IMR-90 (cell line): Measurements from ENCODE around the gene RNF17. TPM values are rescaled to one million over a fixed set of nuclear protein-coding genes. Genes with fewer than 3 reads are reported as not detected.
A peak's percentile ranks its signal among the peaks of the same experiment; 100 is the strongest.

Source experiments
- ATAC-seq: fragments of 200-7000 bp; cut with Tn5 transposase; 2 replicates; pipeline ENCODE4 v1.9.1; 2020; ENCODE audit warnings: low read depth, mild to moderate bottlenecking, moderate library complexity
- BruUV-seq: library from RNA; stranded (reverse); fragments of 400-500 nt; replicated peaks from 2 replicates; lab custom pipeline; 2021; lab: Mats Ljungman, UMichigan
- CTCF ChIA-PET: fragments of 300-600 bp; formaldehyde crosslinking; extraction: SDS; loops from one replicate; lab custom pipeline; 2021; ENCODE audit warnings: antibody characterized with exemption; lab: Yijun Ruan, JAX
- POLR2A ChIA-PET: fragments of 300-600 bp; sonication (Branson Sonifier 250); formaldehyde crosslinking; loops from one replicate; lab custom pipeline; 2022; ENCODE audit warnings: antibody characterized with exemption; ENCODE audit not compliant: unreplicated experiment; lab: Charles Lee
- DNase-seq: peaks from one replicate; pipeline ENCODE4 v3.0.0; 2013
- H2AFZ ChIP-seq: replicated peaks from 2 replicates; pipeline ENCODE3; 2013; ENCODE audit warnings: low read length, mild to moderate bottlenecking; ENCODE audit not compliant: poor library complexity
- H2AK5ac ChIP-seq: 2 replicates; pipeline ENCODE4 v1.6.1; 2013; ENCODE audit warnings: low read depth, low read length, inconsistent platforms
- H2AK9ac ChIP-seq: replicated peaks from 2 replicates; pipeline ENCODE3; 2013; ENCODE audit warnings: mild to moderate bottlenecking, low read depth, low read length, moderate library complexity; ENCODE audit not compliant: poor library complexity
- H2BK120ac ChIP-seq: 2 replicates; pipeline ENCODE4 v1.6.1; 2013; ENCODE audit warnings: low read depth, low read length, inconsistent platforms
- H2BK15ac ChIP-seq: 3 replicates; pipeline ENCODE4 v1.6.1; 2013; ENCODE audit warnings: low read depth, low read length, inconsistent platforms
- H2BK20ac ChIP-seq: 2 replicates; pipeline ENCODE4 v1.6.1; 2013; ENCODE audit warnings: low read depth, mild to moderate bottlenecking, inconsistent platforms, low read length, moderate library complexity
- H2BK5ac ChIP-seq: 2 replicates; pipeline ENCODE4 v1.6.1; 2013; ENCODE audit warnings: mild to moderate bottlenecking, low read depth, low read length, inconsistent platforms; ENCODE audit not compliant: poor library complexity, severe bottlenecking
- H3K14ac ChIP-seq: replicated peaks from 2 replicates; pipeline ENCODE4 v1.6.1; 2013; ENCODE audit warnings: low read depth, low read length, inconsistent platforms
- H3K18ac ChIP-seq: 2 replicates; pipeline ENCODE4 v1.6.1; 2013; ENCODE audit warnings: low read depth, low read length, control low read depth
- H3K23ac ChIP-seq: 2 replicates; pipeline ENCODE4 v1.6.1; 2013; ENCODE audit warnings: low read depth, low read length, inconsistent platforms
- H3K27ac ChIP-seq: 2 replicates; pipeline ENCODE4 v1.5.1; 2013; ENCODE audit warnings: mild to moderate bottlenecking, control low read depth, low read length; ENCODE audit not compliant: insufficient read depth
- H3K27me3 ChIP-seq: 2 replicates; pipeline ENCODE4 v1.6.1; 2013; ENCODE audit warnings: low read length; ENCODE audit not compliant: control insufficient read depth, insufficient read depth
- H3K36me3 ChIP-seq: 2 replicates; pipeline ENCODE4 v1.6.1; 2013; ENCODE audit warnings: low read length, mixed read lengths; ENCODE audit not compliant: control insufficient read depth, insufficient read depth
- H3K4ac ChIP-seq: 2 replicates; pipeline ENCODE4 v1.6.1; 2013; ENCODE audit warnings: low read depth, low read length, inconsistent platforms
- H3K4me1 ChIP-seq: 2 replicates; pipeline ENCODE4 v1.6.1; 2013; ENCODE audit warnings: low read length, mixed read lengths; ENCODE audit not compliant: control insufficient read depth, insufficient read depth
- H3K4me2 ChIP-seq: 2 replicates; pipeline ENCODE4 v1.6.1; 2013; ENCODE audit warnings: low read depth, mild to moderate bottlenecking, control low read depth, low read length, moderate library complexity
- H3K4me3 ChIP-seq: 2 replicates; pipeline ENCODE4 v1.5.1; 2013; ENCODE audit warnings: low read depth, mild to moderate bottlenecking, control low read depth, low read length, moderate library complexity; ENCODE audit not compliant: insufficient read depth
- H3K56ac ChIP-seq: 2 replicates; pipeline ENCODE4 v1.6.1; 2013; ENCODE audit warnings: low read length, inconsistent platforms; ENCODE audit not compliant: insufficient read depth; ENCODE audit errors: extremely low read depth
- H3K79me1 ChIP-seq, 2 experiments: 2 replicates each; pipeline ENCODE4 v1.6.1; 2013; ENCODE audit warnings: low read length in 2 of 2, inconsistent platforms in 1 of 2, low read depth in 1 of 2
- H3K9ac ChIP-seq: 2 replicates; pipeline ENCODE4 v1.6.1; 2013; ENCODE audit warnings: low read depth, low read length, control low read depth
- H3K9me1 ChIP-seq: 2 replicates; pipeline ENCODE4 v1.6.1; 2013; ENCODE audit warnings: low read length, inconsistent platforms; ENCODE audit not compliant: insufficient read depth
- H3K9me3 ChIP-seq: 2 replicates; pipeline ENCODE4 v1.6.1; 2013; ENCODE audit warnings: low read length; ENCODE audit not compliant: control insufficient read depth, insufficient read depth
- H4K20me1 ChIP-seq: 2 replicates; pipeline ENCODE4 v1.6.1; 2013; ENCODE audit warnings: low read length, inconsistent platforms; ENCODE audit not compliant: insufficient read depth
- H4K5ac ChIP-seq: 2 replicates; pipeline ENCODE4 v1.6.1; 2013; ENCODE audit warnings: mild to moderate bottlenecking, low read depth, low read length, control low read depth
- H4K8ac ChIP-seq, 2 experiments: 2 replicates each; pipeline ENCODE4 v1.6.1; 2013; ENCODE audit warnings: low read depth in 2 of 2, low read length in 2 of 2, control low read depth in 1 of 2, inconsistent platforms in 1 of 2
- H4K91ac ChIP-seq: 2 replicates; pipeline ENCODE4 v1.6.1; 2013; ENCODE audit warnings: low read depth, low read length, inconsistent platforms; ENCODE audit not compliant: insufficient read depth
- CEBPB ChIP-seq: IDR thresholded peaks from 2 replicates; pipeline ENCODE4 v1.6.1; 2012; ENCODE audit warnings: low read depth, low read length, improper control_type of control experiment
- RFX5 ChIP-seq: IDR thresholded peaks from 2 replicates; pipeline ENCODE4 v1.8.0; 2012; ENCODE audit warnings: low read depth, mild to moderate bottlenecking, low read length, moderate library complexity
- dilution Hi-C: fragments of 300-500 bp; cut with HindIII; formaldehyde crosslinking; loops from one replicate; pipeline ENCODE4 v1.14.3; 2018; ENCODE audit warnings: low sequenced_read_pairs; ENCODE audit not compliant: unreplicated experiment
- in situ Hi-C: fragments of 300-500 bp; cut with MboI; formaldehyde crosslinking; loops from 3 replicates; pipeline ENCODE4 v1.14.3; 2019; ENCODE audit warnings: low sequenced_read_pairs, inconsistent platforms, mixed read lengths
- intact Hi-C: fragments of 100-400 bp; cut with micrococcal nuclease; formaldehyde crosslinking; loops from 2 replicates; pipeline ENCODE4 v1.10.0; 2022
- polyA plus RNA-seq, 3 experiments: library from polyadenylated mRNA; depleted of rRNA; stranded (reverse); fragments of >200 nt; gene quantifications; 2 replicates each; pipeline ENCODE4 v1.2.3, GENCODE V29; 2012; ENCODE audit warnings: low replicate concordance in 1 of 3
- total RNA-seq: library from RNA; depleted of rRNA; stranded (reverse); fragments of >200 nt; gene quantifications from 2 replicates; pipeline ENCODE4 v1.2.3, GENCODE V29; 2012

RNF17 gene
- total and polyA plus RNA-seq, 2 of the 4 experiments (the other 2 are of a cell fraction), result 0.03 to 0.18 TPM

DNA sequence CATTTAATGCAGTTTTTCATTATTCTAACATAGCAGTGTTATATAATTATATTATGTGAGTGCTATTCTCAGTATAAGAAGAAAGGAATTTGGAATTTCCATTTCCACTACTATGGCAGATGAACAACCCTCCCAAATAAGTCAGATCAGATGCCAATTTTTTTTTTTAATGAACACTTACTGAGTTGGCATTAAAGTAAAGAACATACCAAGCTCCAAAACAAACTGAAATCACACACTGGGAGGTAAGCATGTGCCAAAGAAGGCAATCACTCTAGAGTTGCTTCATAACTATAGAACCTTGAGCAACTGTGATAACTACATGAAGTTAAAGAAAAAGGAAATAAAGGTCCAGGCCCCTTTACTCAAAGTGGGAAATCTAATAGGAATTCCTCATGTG lies 90.3 kb downstream of the RNF17 start:
- ChIA-PET POLR2A (no interaction called here), CTCF (no interaction called here)
- no peak overlapping the region for H2AFZ ChIP-seq
- H3K9me1 ChIP-seq, result peaks cover 2% of the 10 kb centered on the region; the same call in 1 of the 2 replicates
- TF ChIP-seq RFX5 (no peak), CEBPB (peak; percentile 46)
- no peak overlapping the region for H3K18ac ChIP-seq
- H3K27me3 ChIP-seq, result no peaks in the 10 kb centered on the region
- intact Hi-C loops (no loop called here), dilution Hi-C loops (no loop called here), in situ Hi-C loops (no loop called here)
- H4K8ac ChIP-seq, result no peak overlapping the region
- BruUV-seq, result no TSS peak
- no peak overlapping the region for H3K14ac ChIP-seq
- H4K20me1 ChIP-seq, result no peaks in the 10 kb centered on the region
- H4K5ac ChIP-seq, result no peak overlapping the region
- no peak overlapping the region for H2BK20ac ChIP-seq
- H2AK5ac ChIP-seq, result no peak overlapping the region
- no peak for ATAC-seq
- H3K4me2 ChIP-seq, result no peak overlapping the region
- no peak overlapping the region for H3K27ac ChIP-seq
- no peaks in the 10 kb centered on the region for H3K9me3 ChIP-seq
- H3K36me3 ChIP-seq, result no peaks in the 10 kb centered on the region
- H3K56ac ChIP-seq, result no peak overlapping the region
- H2BK15ac ChIP-seq, result no peak overlapping the region
- H3K23ac ChIP-seq, result no peak overlapping the region
- H3K4me3 ChIP-seq, result no peak overlapping the region
- no peak overlapping the region for H2AK9ac ChIP-seq
- no peaks in the 10 kb centered on the region for H3K79me1 ChIP-seq
- DNase-seq, result peak; percentile 2
- no peak overlapping the region for H2BK5ac ChIP-seq
- H2BK120ac ChIP-seq, result no peak overlapping the region
- H4K91ac ChIP-seq, result no peak overlapping the region
- H3K9ac ChIP-seq, result no peak overlapping the region
- peaks cover 2% of the 10 kb centered on the region for H3K4me1 ChIP-seq
- no peak overlapping the region for H3K4ac ChIP-seq
